Right lobe of liver (tissue), 6 donors: ENCODE data around the gene CALD1. TPM values are rescaled to one million over a fixed set of nuclear protein-coding genes. Genes with fewer than 3 reads are reported as not detected.

Experiments used
- ATAC-seq, 4 donors: fragments of 200-7000 bp; cut with Tn5 transposase; one replicate each; pipeline ENCODE4 v1.9.1; 2020; ENCODE audit warnings: mild to moderate bottlenecking in 4 of 4, moderate library complexity in 4 of 4
- DNase-seq, 3 donors: peaks; one replicate each; pipeline ENCODE4 v3.0.0-alpha.2; 2020
- H3K27ac ChIP-seq, 3 donors: fragments of 200-600 bp; one replicate each; pipeline ENCODE4 v1.8.0; 2022
- H3K27me3 ChIP-seq, 2 donors: fragments of 200-600 bp; one replicate each; pipeline ENCODE4 v1.8.0; 2022
- H3K36me3 ChIP-seq, 4 donors: fragments of 200-600 bp; sonication (generic) in 1 of 4; one replicate each; pipeline versions ENCODE4 v1.5.1 to v1.8.0; 2017 to 2022; ENCODE audit warnings: control low read depth in 1 of 4
- H3K4me1 ChIP-seq, 4 donors: fragments of 200-600 bp; sonication (generic) in 1 of 4; one replicate each; pipeline versions ENCODE4 v1.5.1 to v1.8.0; 2017 to 2022; ENCODE audit warnings: control low read depth in 1 of 4
- H3K4me3 ChIP-seq, 3 donors: fragments of 200-600 bp; one replicate each; pipeline ENCODE4 v1.8.0; 2022
- H3K9me3 ChIP-seq, 4 donors: fragments of 200-600 bp; sonication (generic) in 1 of 4; one replicate each; pipeline versions ENCODE4 v1.5.1 to v1.8.0; 2017 to 2022; ENCODE audit warnings: control low read depth in 1 of 4
- POLR2A ChIP-seq: fragments of 450-650 bp; IDR thresholded peaks from one replicate; pipeline ENCODE4 v1.6.1; 2017; ENCODE audit warnings: antibody characterized with exemption, mild to moderate bottlenecking
- WGBS: methylation state at CpG from one replicate; pipeline ENCODE4 v1.1.6; 2018; ENCODE audit warnings: low coverage, low lambda C conversion rate; ENCODE audit not compliant: insufficient coverage; ENCODE audit errors: missing lambda C conversion rate; 5-methylcytosine and 5-hydroxymethylcytosine counted together
- intact Hi-C, 2 donors: fragments of 100-400 bp; cut with DNase I; formaldehyde crosslinking; loops; one replicate each; pipeline versions ENCODE4 v1.11.2 to v1.14.1; 2022
- total RNA-seq, 6 experiments: library from RNA; depleted of rRNA in 2 of 6; stranded (reverse); fragments of >200 nt in 2 of 6; fragmentation: NEBNext Ultra II Directional in 3 of 6; extraction: Animal tissue kit (Norgen Biotek cat#: 25700) in 3 of 6; gene quantifications; one replicate each; pipeline versions ENCODE4 v1.1.0 to v1.2.4, GENCODE V29; 2016 to 2023
- TF ChIP-seq, protein P1 (sequence below), 4 donors: fragments of 200-600 bp in 3 of 4; fragments of 450-650 bp in 1 of 4; IDR thresholded peaks; one replicate each; pipeline versions ENCODE4 v1.5.1 to v1.8.0; 2016 to 2022; ENCODE audit warnings: antibody characterized with exemption in 4 of 4, mild to moderate bottlenecking in 2 of 4
- donor health status: DM: no; HTN: yes; CAD: no.
- donor health status: DM: no; HTN: no; CAD: no.
- donor health status: DM: no; HTN: no; CAD: no.
- donor health status: DM: no; HTN: yes; CAD: no.
- donor health status: DM: no; HTN: yes; CAD: no.

The CALD1 gene
- total RNA-seq, 6 experiments from 2014 or later: 110 to 181 (median 131) TPM

DNA sequence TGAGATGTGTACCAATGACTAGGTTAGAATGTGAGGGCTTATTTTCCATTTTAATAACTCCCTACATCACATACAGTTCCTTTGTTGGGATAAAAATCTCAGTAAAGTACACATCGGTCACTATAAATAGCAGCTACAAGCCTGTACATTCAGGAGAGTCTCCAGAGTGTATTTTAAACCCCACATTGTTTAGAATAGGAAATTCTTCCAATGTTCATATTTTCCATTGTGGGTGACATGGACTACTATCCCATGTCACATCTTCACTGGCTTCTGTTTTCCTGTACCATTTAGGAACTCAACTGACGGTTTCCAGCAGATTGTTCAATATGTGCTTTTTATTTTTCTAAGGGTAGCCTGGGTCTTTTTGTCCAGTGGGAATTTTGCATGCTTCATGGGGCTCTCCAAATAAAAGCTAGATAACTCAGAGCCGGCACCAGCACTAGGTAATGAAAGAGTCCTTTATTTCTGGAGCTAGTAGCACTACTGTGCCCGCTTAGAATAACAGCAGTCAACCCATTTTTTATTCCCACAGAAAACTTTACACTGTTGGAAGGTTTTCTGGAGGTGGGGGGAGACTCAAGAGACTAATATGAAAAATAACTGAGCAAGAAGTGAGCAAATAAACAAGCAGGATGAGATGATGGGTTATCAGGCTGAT lies 100.5 kb downstream of the CALD1 start:
- DNase-seq: no peak
- Histone ChIP-seq H3K27me3 (no peaks in the 10 kb centered on the region), H3K9me3 (no peaks in the 10 kb centered on the region), H3K4me3 (no peak overlapping the region), H3K27ac (no peak overlapping the region), H3K4me1 (no peaks in the 10 kb centered on the region), H3K36me3 (no peaks in the 10 kb centered on the region)
- intact Hi-C loops: no loop called here
- WGBS: 89% methylated on average over 4 of the region's 4 CpGs
- no peak for ATAC-seq
- TF ChIP-seq, protein P1, sequence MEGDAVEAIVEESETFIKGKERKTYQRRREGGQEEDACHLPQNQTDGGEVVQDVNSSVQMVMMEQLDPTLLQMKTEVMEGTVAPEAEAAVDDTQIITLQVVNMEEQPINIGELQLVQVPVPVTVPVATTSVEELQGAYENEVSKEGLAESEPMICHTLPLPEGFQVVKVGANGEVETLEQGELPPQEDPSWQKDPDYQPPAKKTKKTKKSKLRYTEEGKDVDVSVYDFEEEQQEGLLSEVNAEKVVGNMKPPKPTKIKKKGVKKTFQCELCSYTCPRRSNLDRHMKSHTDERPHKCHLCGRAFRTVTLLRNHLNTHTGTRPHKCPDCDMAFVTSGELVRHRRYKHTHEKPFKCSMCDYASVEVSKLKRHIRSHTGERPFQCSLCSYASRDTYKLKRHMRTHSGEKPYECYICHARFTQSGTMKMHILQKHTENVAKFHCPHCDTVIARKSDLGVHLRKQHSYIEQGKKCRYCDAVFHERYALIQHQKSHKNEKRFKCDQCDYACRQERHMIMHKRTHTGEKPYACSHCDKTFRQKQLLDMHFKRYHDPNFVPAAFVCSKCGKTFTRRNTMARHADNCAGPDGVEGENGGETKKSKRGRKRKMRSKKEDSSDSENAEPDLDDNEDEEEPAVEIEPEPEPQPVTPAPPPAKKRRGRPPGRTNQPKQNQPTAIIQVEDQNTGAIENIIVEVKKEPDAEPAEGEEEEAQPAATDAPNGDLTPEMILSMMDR (IDR thresholded peaks at IDR 0.05): no peak
- TF ChIP-seq POLR2A: no peak

DNA sequence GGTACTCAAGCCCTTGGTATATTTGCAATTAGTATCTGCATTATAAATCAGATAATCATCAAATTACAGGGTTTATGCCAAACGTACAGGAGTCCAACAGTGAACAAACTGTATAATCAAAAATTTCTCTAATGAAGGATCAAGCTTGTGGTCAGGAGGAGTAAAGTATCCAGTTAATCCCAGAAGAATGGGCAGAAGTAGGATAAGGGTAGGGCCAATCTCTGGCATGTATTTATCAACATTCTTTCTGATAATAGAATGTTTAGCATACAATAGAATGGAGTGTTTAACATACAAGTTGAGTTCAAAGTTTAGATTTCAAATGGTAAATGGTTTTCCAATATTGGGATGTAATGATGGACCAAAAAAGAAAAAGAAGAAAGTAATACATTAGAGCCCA lies 103.0 kb downstream of the CALD1 start:
- no peak for ATAC-seq
- no peak overlapping the region for H3K4me3 ChIP-seq
- no peak for DNase-seq
- no peak overlapping the region for H3K27ac ChIP-seq
- TF ChIP-seq, protein P1 (IDR thresholded peaks at IDR 0.05): no peak
- no peak for TF ChIP-seq POLR2A
- H3K36me3 ChIP-seq: no peaks in the 10 kb centered on the region
- 36% methylated on average over 1 of the region's 1 CpG for WGBS
- no peaks in the 10 kb centered on the region for H3K9me3 ChIP-seq
- H3K4me1 ChIP-seq: peaks cover 0 to 9% (median 0%) of the 10 kb centered on the region in 4 donors
- intact Hi-C loops: no loop called here
- H3K27me3 ChIP-seq: no peaks in the 10 kb centered on the region

DNA sequence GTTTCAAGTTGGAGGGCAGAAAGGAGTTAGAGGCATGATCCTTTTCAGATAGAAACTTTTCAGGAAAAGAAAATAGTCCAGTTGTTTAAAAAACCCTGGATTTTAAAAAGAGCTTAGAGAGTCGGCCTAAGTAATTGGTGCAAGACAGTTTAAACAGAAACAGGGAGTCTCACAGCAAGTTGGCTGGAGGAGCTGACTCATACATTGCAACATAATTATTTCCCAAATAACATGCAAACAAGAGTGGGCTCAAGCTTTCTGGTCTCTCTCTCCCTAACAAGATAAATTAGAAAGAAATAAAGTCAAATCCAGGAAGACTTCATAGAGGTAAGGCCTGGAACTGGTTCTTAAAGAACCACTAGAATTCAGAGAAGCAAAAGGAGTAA lies 106.5 kb downstream of the CALD1 start:
- no peaks in the 10 kb centered on the region for H3K36me3 ChIP-seq
- intact Hi-C loops: no loop called here
- H3K27me3 ChIP-seq: no peaks in the 10 kb centered on the region
- DNase-seq: no peak
- ATAC-seq: peak; percentile 33 to 77 (median 68)
- 29% methylated on average over 1 of the region's 1 CpG for WGBS
- H3K9me3 ChIP-seq: no peaks in the 10 kb centered on the region
- TF ChIP-seq POLR2A: no peak
- TF ChIP-seq, protein P1 (IDR thresholded peaks at IDR 0.05): no peak
- no peak overlapping the region for H3K4me3 ChIP-seq
- H3K4me1 ChIP-seq: peaks cover 0 to 17% (median 3%) of the 10 kb centered on the region in 4 donors
- peak overlapping the region; percentile 35 to 77 (median 35) for H3K27ac ChIP-seq

DNA sequence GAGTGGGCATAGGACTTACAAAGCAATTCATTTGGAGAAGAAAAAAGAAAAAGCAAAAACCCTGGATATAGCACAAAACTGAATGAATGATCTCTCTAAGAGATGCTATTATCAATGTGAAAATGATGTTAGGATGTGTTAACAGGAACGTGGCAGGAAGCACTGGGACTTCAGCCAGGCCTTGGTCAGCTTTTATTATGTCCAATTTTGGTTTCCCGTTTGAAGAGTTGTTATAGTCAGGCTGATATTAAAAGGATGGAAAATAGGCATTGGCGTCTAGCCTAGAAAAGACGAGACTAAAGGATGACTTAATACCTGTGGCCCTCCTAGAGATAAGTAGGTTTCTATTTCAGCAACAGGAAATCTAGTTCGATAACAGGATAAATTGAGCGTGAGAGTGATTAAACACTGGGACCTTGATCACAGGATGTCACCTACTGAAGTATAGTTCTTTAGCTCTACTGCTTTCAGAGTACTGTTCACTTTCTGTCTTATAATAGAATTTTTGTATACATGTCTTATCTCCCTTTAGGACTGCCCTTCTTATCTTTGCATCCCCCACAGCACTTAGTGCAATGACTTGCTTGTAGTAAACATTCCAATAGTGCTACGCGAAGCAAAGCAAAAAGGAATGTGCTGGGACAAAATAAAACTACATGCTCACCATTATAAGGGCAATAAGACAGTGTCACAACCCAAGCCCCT lies 107.1 kb downstream of the CALD1 start:
- Histone ChIP-seq H3K36me3 (no peaks in the 10 kb centered on the region), H3K4me1 (peaks cover 0 to 19% (median 4%) of the 10 kb centered on the region in 4 donors), H3K27ac (peak overlapping the region; percentile 35 to 77 (median 35)), H3K9me3 (no peaks in the 10 kb centered on the region), H3K27me3 (no peaks in the 10 kb centered on the region), H3K4me3 (no peak overlapping the region)
- DNase-seq (peak in 1 of 3 donors; percentile 52), ATAC-seq (peak; percentile 9 to 53 (median 24))
- 14% methylated on average over 8 of the region's 8 CpGs for WGBS
- intact Hi-C loops: no loop called here
- TF ChIP-seq, protein P1 (IDR thresholded peaks at IDR 0.05): no peak
- TF ChIP-seq POLR2A: peak; percentile 19
